Glomerular visceral epithelial cell (primary cell): ENCODE data around the gene PLEKHA8.

Experiments
- DNase-seq: peaks from one replicate; pipeline ENCODE4 v3.0.0-alpha.2; 2016; ENCODE audit errors: extremely low spot score

PLEKHA8 gene

GRCh38 chr7:30104157-30104556 is 75.9 kb downstream of the PLEKHA8 start:
- no peak for DNase-seq

- no peak for DNase-seq
Measured at GRCh38 chr7:30112103-30112713, 84.0 kb downstream of the PLEKHA8 start.

GRCh38 chr7:30113144-30113543 is 84.9 kb downstream of the PLEKHA8 start:
- DNase-seq = no peak

- DNase-seq = no peak
Measured at GRCh38 chr7:30114536-30115238, 86.5 kb downstream of the PLEKHA8 start.

GRCh38 chr7:30115709-30116297 is 87.6 kb downstream of the PLEKHA8 start:
- DNase-seq = no peak

- DNase-seq = no peak
Measured at GRCh38 chr7:30116771-30117170, 88.6 kb downstream of the PLEKHA8 start.

- DNase-seq = no peak
Measured at GRCh38 chr7:30117896-30118295, 89.7 kb downstream of the PLEKHA8 start.

GRCh38 chr7:30119890-30120577 is 91.8 kb downstream of the PLEKHA8 start:
- no peak for DNase-seq

- no peak for DNase-seq
Measured at GRCh38 chr7:30133736-30134610, 105.8 kb downstream of the PLEKHA8 start.

- peak; percentile 76 for DNase-seq
Measured at GRCh38 chr7:30134611-30135300, 106.5 kb downstream of the PLEKHA8 start, which contains the start of gene MTURN. Gene MTURN, plus strand, starts transcription at chr7:30134986. Its CDS starts 151 bp downstream, at chr7:30135137.

- peak; percentile 61 for DNase-seq
Measured at GRCh38 chr7:30135301-30136116, 107.3 kb downstream of the PLEKHA8 start.

- DNase-seq = no peak
Measured at GRCh38 chr7:30136117-30136731, 108.0 kb downstream of the PLEKHA8 start.

- no peak for DNase-seq
Measured at GRCh38 chr7:30136743-30137485, 108.7 kb downstream of the PLEKHA8 start.

- DNase-seq = no peak
Measured at GRCh38 chr7:30139836-30140384, 111.7 kb downstream of the PLEKHA8 start.

GRCh38 chr7:30140456-30140855 is 112.2 kb downstream of the PLEKHA8 start:
- no peak for DNase-seq

GRCh38 chr7:30142710-30143109 is 114.5 kb downstream of the PLEKHA8 start:
- DNase-seq = peak; percentile 47

GRCh38 chr7:30143748-30144251 is 115.6 kb downstream of the PLEKHA8 start:
- DNase-seq = peak; percentile 33

- no peak for DNase-seq
Measured at GRCh38 chr7:30144657-30145306, 116.6 kb downstream of the PLEKHA8 start.
